NCI-H345 treated with DMSO at 0.1 percent for 48 hours (cell line): ENCODE data around the gene GABBR1.

Experiments used
- DNase-seq: peaks from one replicate; lab custom pipeline; 2025; ENCODE audit not compliant: unreplicated experiment; lab: John Stamatoyannopoulos, UW

GABBR1 gene

DNA sequence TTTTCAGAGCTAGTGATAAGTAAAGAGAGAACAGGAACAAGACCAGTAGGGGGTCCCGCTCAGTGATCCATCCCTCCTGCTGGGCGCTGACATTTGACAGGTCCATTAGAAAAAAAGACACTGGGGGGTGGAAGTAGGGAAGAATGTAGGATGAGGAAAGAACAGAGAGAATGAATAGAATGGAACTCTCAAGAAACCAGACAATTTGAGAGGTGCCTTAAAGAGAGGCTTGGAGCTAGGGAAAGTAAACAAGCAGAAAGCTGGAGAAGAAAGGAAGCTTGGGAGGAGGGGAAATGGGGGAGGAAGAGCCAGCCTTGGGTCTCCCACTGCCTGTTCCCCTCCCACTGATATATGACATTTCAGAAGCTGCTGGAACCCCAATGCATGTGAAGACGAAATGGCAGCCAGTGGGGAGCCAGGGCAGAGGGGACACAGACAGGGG is 8.4 kb downstream of the GABBR1 start:
- peak; percentile 5 for DNase-seq

DNA sequence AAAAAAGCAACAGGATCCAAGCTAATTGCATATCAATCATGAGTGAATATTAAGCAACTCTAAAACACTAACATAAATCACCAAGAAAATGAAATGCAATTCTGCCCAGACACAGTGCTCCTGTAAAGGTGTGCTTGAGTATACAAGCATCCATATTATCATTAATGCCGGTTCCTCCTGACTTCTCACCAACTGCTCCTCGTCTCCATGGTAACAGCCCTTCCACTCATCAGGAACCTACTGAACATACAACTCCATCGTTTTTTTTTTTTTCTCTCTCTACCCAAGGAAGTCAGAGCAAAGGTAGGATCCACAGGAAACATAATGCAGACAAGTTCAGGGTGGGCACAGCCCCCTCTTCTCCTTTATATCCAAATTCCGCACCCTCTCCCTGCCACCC is 12.4 kb downstream of the GABBR1 start:
- no peak for DNase-seq

DNA sequence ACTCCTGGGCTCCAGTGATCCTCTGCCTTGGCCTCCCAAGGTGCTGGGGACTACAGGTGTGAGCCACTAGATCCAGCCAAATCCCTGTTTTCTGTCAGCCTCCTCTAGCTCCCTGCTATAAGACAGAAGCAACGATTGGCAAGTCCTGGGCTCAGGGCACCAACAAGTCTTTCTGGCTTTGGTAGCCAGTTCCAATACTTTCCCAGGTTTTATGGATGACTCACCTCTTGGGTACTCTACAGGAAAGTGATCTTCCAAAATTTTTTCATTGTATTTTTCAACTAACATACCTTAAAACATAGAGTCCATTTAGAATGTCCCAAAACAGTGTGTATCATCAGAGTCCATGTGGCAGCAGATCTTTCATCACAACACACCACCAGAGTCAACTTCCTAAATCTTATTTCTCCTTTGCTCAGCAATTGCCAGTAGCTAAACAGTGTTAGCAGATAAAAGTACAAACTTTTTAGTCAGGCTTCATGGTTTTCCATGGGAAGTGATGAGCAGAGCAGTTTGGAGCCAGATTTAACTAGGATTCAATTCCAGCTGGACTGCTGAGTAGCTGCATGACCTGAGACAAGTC is 13.3 kb downstream of the GABBR1 start:
- no peak for DNase-seq

DNA sequence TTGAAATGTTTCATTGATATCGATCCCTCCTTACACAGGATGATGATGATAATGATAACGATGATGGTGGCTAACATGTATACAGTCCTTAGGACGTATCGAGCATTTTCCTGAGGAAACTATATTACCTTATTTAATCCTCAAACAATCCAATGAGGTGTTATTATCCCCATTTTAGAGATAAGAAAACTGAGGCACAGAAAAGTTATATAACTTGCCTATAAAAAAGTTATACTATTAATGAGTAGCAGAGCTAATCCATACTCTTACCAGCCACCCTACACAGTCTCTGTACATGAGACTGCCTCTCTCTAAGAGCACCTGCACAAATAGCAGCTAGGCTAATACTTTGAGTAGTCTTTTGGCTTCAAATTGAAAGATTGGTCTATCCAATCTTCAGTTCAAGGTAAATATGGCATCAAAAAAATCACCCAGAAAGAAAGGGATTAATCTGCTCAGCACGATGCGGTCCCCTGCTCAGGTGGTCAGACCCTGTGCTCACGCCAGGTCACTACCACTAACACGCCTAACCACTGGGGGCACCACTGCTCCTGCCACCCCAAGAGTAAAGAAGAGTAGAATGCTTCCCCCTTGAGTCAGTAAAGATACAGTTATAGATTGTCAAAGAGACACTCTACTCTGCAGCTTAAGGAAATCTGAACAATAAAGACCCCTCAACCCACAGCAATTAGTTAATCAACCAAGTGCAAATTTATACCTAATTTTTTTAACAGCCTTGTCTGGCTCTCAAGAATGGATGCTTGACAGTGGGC is 15.0 kb downstream of the GABBR1 start:
- no peak for DNase-seq

GRCh38 chr6:29611426-29611825 is 21.6 kb downstream of the GABBR1 start:
- DNase-seq: no peak

- no peak for DNase-seq
Measured at GRCh38 chr6:29610540-29610939, 22.4 kb downstream of the GABBR1 start.

DNA sequence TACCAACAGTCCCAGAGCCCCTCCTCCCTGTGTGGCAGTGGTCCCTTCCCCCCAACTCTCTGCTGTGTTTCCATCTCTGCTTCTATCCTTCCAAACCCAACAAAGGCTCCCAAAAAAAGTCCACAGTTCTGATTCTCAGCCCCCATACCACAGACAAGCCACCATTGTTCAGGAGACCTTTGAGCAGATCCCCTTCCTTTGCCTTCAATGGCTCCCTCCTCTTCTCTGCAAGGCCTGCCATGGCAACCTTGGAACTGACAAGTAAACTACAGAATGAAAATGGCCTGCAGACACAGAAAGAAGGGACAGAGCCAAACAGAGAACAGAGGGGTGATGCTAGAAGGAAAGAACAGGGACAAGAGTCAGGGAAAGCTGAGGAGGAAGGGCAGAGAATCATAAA is 24.9 kb downstream of the GABBR1 start:
- no peak for DNase-seq

DNA sequence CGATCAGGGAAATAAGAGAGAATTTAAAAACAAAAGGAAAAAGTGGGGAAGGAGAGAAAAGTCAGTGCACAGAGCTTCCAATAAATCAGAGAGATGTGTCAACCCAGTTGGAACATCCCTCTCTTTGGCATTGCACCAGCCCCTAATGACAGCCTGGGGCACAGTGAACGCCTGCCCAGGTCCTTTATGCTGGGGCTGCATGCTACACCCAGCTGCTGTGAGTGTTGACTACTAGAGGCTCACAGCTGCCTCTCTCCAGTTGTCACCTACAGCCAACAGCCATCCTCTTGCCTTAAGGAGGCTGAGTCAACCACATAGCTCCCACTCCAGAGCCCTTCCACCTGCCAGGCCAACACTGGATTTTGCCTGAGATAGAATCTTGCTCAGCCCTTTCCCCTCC is 29.1 kb downstream of the GABBR1 start:
- peak; percentile 3 for DNase-seq

DNA sequence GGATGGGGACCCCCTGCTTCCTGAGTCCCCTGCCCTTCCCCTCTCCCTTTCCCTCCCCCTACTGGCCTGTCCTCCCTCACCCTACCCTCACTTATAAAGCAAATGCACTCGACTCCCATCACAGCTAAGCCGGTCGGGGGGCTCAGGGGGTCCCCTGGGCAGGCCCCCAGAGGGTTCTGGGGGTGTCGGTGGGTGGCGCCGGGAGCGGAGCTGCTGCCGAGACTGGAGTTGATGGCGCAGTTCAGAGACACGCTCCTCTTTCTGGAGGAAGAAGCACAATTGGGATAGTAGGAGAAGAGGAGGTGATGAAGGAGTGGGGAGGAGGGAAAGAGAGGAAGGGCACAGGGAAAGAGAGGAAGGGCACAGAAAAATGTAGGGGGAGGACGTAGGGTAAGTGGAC is 29.5 kb downstream of the GABBR1 start:
- DNase-seq: no peak

- DNase-seq: peak; percentile 4
Measured at GRCh38 chr6:29602564-29603361, 30.2 kb downstream of the GABBR1 start.

DNA sequence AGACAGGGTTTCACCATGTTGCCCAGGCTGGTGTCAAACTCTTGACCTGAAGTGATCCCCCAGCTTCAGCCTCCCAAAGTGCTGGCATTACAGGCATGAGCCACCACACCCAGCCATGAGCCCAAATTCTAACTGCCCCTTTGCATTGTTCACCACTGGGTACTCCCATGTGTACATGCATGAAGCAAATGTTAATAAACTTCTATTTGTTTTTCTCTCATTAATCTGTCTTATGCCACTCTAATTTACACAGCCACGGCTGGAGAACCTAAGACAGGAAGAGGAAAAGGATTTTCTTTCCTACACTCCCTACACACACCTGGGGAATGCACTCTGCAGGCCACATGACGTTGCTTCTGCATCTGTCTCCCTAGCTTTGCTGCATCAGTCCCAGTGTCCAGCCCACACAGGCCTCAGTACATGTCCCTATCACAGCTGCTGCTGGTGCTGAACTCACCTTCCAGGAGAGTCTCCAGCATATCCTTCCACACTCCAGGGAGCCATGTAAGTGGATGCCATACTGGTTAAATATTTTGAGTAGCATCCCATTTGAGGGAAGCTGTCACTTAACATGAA is 34.7 kb downstream of the GABBR1 start:
- no peak for DNase-seq

DNA sequence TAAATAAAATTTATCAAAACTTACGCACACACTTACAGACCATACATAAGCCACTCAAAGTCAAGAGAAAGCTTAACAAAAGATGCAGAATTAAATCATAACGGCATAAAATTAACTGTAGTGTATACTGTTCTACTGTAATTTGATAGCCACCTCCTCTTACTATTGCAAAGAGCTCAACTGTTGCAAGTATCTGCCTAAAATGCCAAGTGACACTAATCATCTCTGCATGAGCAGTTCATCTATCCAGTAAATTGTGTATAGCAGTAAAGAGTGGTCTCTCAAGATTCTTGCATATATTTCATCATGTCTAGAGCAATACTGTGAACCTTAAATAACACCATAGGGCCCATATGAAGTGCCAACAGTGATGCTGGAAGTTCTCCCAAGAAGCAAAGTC is 35.8 kb downstream of the GABBR1 start:
- no peak for DNase-seq

DNA sequence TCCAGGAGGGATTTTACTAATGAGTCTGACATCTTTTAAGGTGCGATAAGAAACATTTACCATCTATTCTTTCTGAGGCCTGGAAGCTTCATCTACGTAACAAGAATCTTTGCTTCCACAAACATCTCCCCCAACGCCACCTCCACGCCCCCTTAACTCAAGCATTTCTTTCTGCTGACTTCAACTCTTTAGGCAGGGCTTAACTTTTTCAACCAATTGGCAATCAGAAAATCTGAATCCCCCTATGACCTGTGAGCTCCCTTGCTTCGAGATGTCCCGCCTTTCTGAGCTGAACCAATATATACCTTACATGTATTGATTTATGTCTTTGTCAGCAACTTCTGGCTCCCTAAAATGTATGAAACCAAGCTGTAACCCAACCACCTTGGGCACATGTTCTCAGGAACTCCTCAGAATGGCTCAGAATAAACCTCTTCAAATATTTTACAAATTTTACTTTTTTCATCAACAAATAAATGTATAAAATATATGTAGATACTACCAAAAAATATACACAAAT is 36.5 kb downstream of the GABBR1 start:
- no peak for DNase-seq

DNA sequence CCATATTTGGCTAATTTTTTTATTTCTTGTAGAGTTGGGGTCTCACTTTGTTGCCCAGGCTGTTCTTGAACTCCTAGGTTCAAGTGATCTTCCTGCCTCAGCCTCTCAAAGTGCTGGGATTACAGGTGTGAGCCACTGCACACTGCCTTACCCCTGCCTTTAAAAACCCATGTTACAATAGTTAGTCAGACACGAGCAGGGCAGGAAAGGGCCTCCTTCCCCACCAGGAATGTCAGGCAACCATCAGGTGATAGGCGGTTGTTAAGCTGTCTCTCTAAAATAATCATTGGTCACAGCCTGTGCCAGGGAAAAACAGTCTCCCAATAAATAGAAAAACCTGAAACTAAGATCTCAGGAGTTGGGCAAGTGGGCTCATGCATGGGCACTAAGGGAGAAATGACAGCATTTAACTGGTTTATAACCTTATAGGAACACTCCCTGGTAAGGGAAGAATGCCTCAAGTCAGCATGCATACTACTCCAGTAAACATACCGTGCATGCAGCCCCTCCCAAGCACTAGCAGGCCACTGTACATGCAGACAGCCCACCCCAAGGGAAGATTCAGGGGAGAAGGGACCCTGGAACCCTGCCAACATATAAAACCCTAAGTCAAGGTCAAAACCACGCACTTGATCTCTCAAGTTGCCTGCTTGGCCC is 39.7 kb downstream of the GABBR1 start:
- DNase-seq: no peak

GRCh38 chr6:29591677-29592076 is 41.3 kb downstream of the GABBR1 start:
- no peak for DNase-seq

DNA sequence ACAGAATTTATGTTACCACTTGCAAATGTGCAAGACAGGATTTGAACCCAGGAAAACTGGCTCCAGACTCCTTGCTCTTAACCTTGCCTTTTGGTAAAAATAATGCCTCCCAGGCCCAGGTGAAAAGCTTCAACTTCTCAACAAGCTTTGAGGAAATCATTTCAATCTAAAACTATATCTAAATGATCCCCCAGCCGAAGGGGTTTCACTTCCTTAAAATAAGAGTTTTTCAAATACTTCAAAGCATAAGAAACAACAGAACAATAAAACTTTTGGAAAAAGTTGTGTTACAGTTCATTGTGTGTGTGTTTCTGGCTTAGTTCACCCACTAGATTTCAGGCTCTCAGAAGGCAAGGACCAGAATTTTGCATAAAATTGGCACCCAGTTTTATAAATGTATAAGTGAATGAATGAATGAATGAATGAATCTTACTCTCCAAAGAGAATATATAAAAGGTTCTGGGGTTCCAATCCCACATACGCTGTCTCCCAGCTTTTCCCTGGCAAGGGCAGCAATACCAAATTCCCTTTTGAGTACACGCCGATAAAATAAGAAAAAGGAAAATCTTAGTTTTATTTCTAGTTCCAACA is 42.7 kb downstream of the GABBR1 start:
- DNase-seq: no peak

- DNase-seq: peak; percentile 19
Measured at GRCh38 chr6:29589423-29590048, 43.4 kb downstream of the GABBR1 start.

- no peak for DNase-seq
Measured at GRCh38 chr6:29584821-29585220, 48.2 kb downstream of the GABBR1 start, which contains the start of gene OR2H2. TSS of gene OR2H2 (plus strand) at chr6:29585121. CDS start at chr6:29587945, 2,824 bp downstream.

DNA sequence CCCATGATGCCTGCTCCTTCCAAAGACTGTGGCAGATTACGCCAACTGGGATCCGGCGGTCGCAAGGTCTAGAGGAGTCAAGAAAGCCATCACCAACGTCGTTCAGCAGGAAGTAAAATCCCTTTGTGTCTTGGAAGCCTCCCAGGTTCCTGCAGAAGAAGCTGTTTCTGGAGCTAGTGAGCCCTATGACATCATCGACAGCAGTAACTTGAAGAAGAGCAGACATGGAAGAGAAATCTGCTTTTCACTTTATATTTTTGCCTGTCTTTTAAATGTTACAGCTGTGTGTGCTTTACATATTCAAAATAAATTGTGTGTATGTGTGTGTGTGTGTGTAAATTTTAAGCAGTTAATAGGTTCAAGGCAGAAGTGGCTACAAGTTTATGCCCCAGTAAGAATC is 55.4 kb downstream of the GABBR1 start:
- no peak for DNase-seq

DNA sequence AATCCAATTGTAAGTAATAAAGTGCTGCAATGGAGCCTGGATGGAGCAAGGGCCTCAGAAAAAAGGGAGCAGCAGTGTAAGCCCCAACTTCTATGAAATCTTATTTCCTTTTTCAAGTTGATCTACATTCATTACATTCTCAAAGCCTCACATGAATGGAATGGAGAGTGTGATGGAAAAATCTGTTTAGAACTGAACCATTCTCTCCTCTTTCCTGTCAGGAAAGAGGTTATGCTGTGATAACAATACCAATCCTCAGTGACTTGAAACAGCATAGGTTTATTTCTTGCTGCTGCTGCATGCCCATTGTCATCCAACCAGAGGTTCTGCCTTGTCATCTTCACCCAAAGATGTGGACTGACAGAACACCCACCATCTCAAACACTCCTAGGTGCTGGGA is 56.9 kb downstream of the GABBR1 start:
- no peak for DNase-seq
